Ovary (tissue), 3 donors: Measurements from ENCODE around the gene CLEC2B.

Source experiments
- CTCF ChIP-seq, 3 donors: fragments of 450-650 bp in 2 of 3; fragments of 200-600 bp in 1 of 3; IDR thresholded peaks; one replicate each; pipeline versions ENCODE4 v1.5.1 to v1.8.0; 2016 to 2022; ENCODE audit warnings: antibody characterized with exemption in 3 of 3, mild to moderate bottlenecking in 1 of 3
- POLR2A ChIP-seq: fragments of 450-650 bp; IDR thresholded peaks from one replicate; pipeline ENCODE4 v1.6.1; 2017; ENCODE audit warnings: antibody characterized with exemption, mild to moderate bottlenecking, moderate library complexity
- donor health status: DM: no; HTN: no; CAD: no.

- TF ChIP-seq CTCF (IDR thresholded peaks at IDR 0.05) (no peak), POLR2A (no peak)
Measured at GRCh38 chr12:9810671-9811070, 58.5 kb downstream of the CLEC2B start.
